ENCODE data around the gene STX10. TPM values are rescaled to one million over a fixed set of nuclear protein-coding genes. Genes with fewer than 3 reads are reported as not detected.
"Not testable (repeated sequence)": the region's sequence is repeated elsewhere in the genome, so short reads cannot be mapped to it uniquely, and the experiment has no call there.

The STX10 gene
- total RNA-seq, 1 donor from 2014 or later = 36.5 TPM

- no peak overlapping the region for H3K4me3 ChIP-seq
- TF ChIP-seq CTCF (IDR thresholded peaks at IDR 0.05) (no peak), EZH2phosphoT487 (IDR thresholded peaks at IDR 0.05) (no peak), EZH2 (IDR thresholded peaks at IDR 0.05) (no peak)
- Mint-ChIP-seq H3K4me1 (peaks cover 14% of the 10 kb centered on the region), H3K9me3 (no peaks in the 10 kb centered on the region), H3K27ac (peak overlapping the region; percentile 78), H3K4me3 (peak overlapping the region; percentile 23), H3K36me3 (no peaks in the 10 kb centered on the region), H3K27me3 (ENCODE audit: insufficient read depth, low read depth) (peaks cover 8% of the 10 kb centered on the region)
- no peak overlapping the region for H3K27ac ChIP-seq
- H3K79me2 ChIP-seq (ENCODE audit: low read depth) = no peaks in the 10 kb centered on the region
- H3K36me3 ChIP-seq = no peaks in the 10 kb centered on the region
- no peak overlapping the region for H3K4me2 ChIP-seq
- no peak for DNase-seq (ENCODE audit: low spot score)
- peaks cover 3% of the 10 kb centered on the region for H3F3A ChIP-seq (ENCODE audit: low read depth)
- H3K9me3 ChIP-seq (ENCODE audit: low read depth) = no peaks in the 10 kb centered on the region
- H3K4me1 ChIP-seq = no peaks in the 10 kb centered on the region
- no peak overlapping the region for H3K9ac ChIP-seq
- H2AFZ ChIP-seq (replicated peaks) = no peak overlapping the region
- no peaks in the 10 kb centered on the region for H4K20me1 ChIP-seq (ENCODE audit: low read depth)
- no peaks in the 10 kb centered on the region for H3K27me3 ChIP-seq
Measured at GRCh38 chr19:13181747-13182388, 31.7 kb upstream of the STX10 start.

GRCh38 chr19:13178291-13178690 lies 28.1 kb upstream of the STX10 start:
- H3K4me3 ChIP-seq; H3K4me1 ChIP-seq; H3K36me3 ChIP-seq; H2AFZ ChIP-seq (replicated peaks); DNase-seq (ENCODE audit: low spot score); H4K20me1 ChIP-seq (ENCODE audit: low read depth); H3K36me3 Mint-ChIP-seq; H3K9me3 ChIP-seq (ENCODE audit: low read depth); H3K27me3 ChIP-seq; H3K27me3 Mint-ChIP-seq (ENCODE audit: insufficient read depth, low read depth); H3K9me3 Mint-ChIP-seq; H3K27ac ChIP-seq; H3F3A ChIP-seq (ENCODE audit: low read depth); H3K4me2 ChIP-seq; H3K79me2 ChIP-seq (ENCODE audit: low read depth); H3K4me3 Mint-ChIP-seq; H3K9ac ChIP-seq: not testable (repeated sequence)
- Mint-ChIP-seq H3K4me1 (peaks cover 12% of the 10 kb centered on the region), H3K27ac (peak overlapping the region; percentile 72)

- H3K27ac ChIP-seq; H3K79me2 ChIP-seq (ENCODE audit: low read depth); H3K9me3 ChIP-seq (ENCODE audit: low read depth); H2AFZ ChIP-seq (replicated peaks); H3K4me2 ChIP-seq; H3K27me3 ChIP-seq; H3F3A ChIP-seq (ENCODE audit: low read depth); DNase-seq (ENCODE audit: low spot score); H3K27me3 Mint-ChIP-seq (ENCODE audit: insufficient read depth, low read depth); H3K9ac ChIP-seq; H3K4me1 ChIP-seq; H3K9me3 Mint-ChIP-seq; H3K4me3 Mint-ChIP-seq; H3K4me3 ChIP-seq; H3K36me3 ChIP-seq; H4K20me1 ChIP-seq (ENCODE audit: low read depth); H3K27ac Mint-ChIP-seq; H3K36me3 Mint-ChIP-seq: not testable (repeated sequence)
- H3K4me1 Mint-ChIP-seq = peaks cover 12% of the 10 kb centered on the region
Measured at GRCh38 chr19:13177584-13177983, 27.4 kb upstream of the STX10 start.

GRCh38 chr19:13176345-13176744 lies 26.2 kb upstream of the STX10 start:
- Histone ChIP-seq H3K9ac (no peak overlapping the region), H3K4me2 (no peak overlapping the region), H3K79me2 (ENCODE audit: low read depth) (no peaks in the 10 kb centered on the region), H3K4me3 (no peak overlapping the region), H3K36me3 (no peaks in the 10 kb centered on the region), H3K4me1 (no peaks in the 10 kb centered on the region), H3F3A (ENCODE audit: low read depth) (no peaks in the 10 kb centered on the region), H3K9me3 (ENCODE audit: low read depth) (no peaks in the 10 kb centered on the region), H2AFZ (replicated peaks) (no peak overlapping the region), H4K20me1 (ENCODE audit: low read depth) (no peaks in the 10 kb centered on the region), H3K27me3 (no peaks in the 10 kb centered on the region), H3K27ac (no peak overlapping the region)
- no peak for DNase-seq (ENCODE audit: low spot score)
- Mint-ChIP-seq H3K4me1 (peaks cover 9% of the 10 kb centered on the region), H3K9me3 (no peaks in the 10 kb centered on the region), H3K27ac (peak overlapping the region; percentile 63), H3K4me3 (no peak overlapping the region), H3K36me3 (no peaks in the 10 kb centered on the region), H3K27me3 (ENCODE audit: insufficient read depth, low read depth) (peaks cover 6% of the 10 kb centered on the region)
- no peak for TF ChIP-seq CTCF (IDR thresholded peaks at IDR 0.05)
- no peak for TF ChIP-seq EZH2phosphoT487 (IDR thresholded peaks at IDR 0.05)
- TF ChIP-seq EZH2 (IDR thresholded peaks at IDR 0.05) = no peak
